IMR-90 (cell line): Measurements from ENCODE around the gene ZSCAN16. TPM values are rescaled to one million over a fixed set of nuclear protein-coding genes. Genes with fewer than 3 reads are reported as not detected.

Experiments used
- ATAC-seq: fragments of 200-7000 bp; cut with Tn5 transposase; 2 replicates; pipeline ENCODE4 v1.9.1; 2020; ENCODE audit warnings: low read depth, mild to moderate bottlenecking, moderate library complexity
- BruUV-seq: library from RNA; stranded (reverse); fragments of 400-500 nt; replicated peaks from 2 replicates; lab custom pipeline; 2021; lab: Mats Ljungman, UMichigan
- CTCF ChIA-PET: fragments of 300-600 bp; formaldehyde crosslinking; extraction: SDS; loops from one replicate; lab custom pipeline; 2021; ENCODE audit warnings: antibody characterized with exemption; lab: Yijun Ruan, JAX
- POLR2A ChIA-PET: fragments of 300-600 bp; sonication (Branson Sonifier 250); formaldehyde crosslinking; loops from one replicate; lab custom pipeline; 2022; ENCODE audit warnings: antibody characterized with exemption; ENCODE audit not compliant: unreplicated experiment; lab: Charles Lee
- DNase-seq: peaks from one replicate; pipeline ENCODE4 v3.0.0; 2013
- H2AFZ ChIP-seq: replicated peaks from 2 replicates; pipeline ENCODE3; 2013; ENCODE audit warnings: low read length, mild to moderate bottlenecking; ENCODE audit not compliant: poor library complexity
- H2AK5ac ChIP-seq: 2 replicates; pipeline ENCODE4 v1.6.1; 2013; ENCODE audit warnings: low read depth, low read length, inconsistent platforms
- H2AK9ac ChIP-seq: replicated peaks from 2 replicates; pipeline ENCODE3; 2013; ENCODE audit warnings: mild to moderate bottlenecking, low read depth, low read length, moderate library complexity; ENCODE audit not compliant: poor library complexity
- H2BK120ac ChIP-seq: 2 replicates; pipeline ENCODE4 v1.6.1; 2013; ENCODE audit warnings: low read depth, low read length, inconsistent platforms
- H2BK15ac ChIP-seq: 3 replicates; pipeline ENCODE4 v1.6.1; 2013; ENCODE audit warnings: low read depth, low read length, inconsistent platforms
- H2BK20ac ChIP-seq: 2 replicates; pipeline ENCODE4 v1.6.1; 2013; ENCODE audit warnings: low read depth, mild to moderate bottlenecking, inconsistent platforms, low read length, moderate library complexity
- H2BK5ac ChIP-seq: 2 replicates; pipeline ENCODE4 v1.6.1; 2013; ENCODE audit warnings: mild to moderate bottlenecking, low read depth, low read length, inconsistent platforms; ENCODE audit not compliant: poor library complexity, severe bottlenecking
- H3K14ac ChIP-seq: replicated peaks from 2 replicates; pipeline ENCODE4 v1.6.1; 2013; ENCODE audit warnings: low read depth, low read length, inconsistent platforms
- H3K18ac ChIP-seq: 2 replicates; pipeline ENCODE4 v1.6.1; 2013; ENCODE audit warnings: low read depth, low read length, control low read depth
- H3K23ac ChIP-seq: 2 replicates; pipeline ENCODE4 v1.6.1; 2013; ENCODE audit warnings: low read depth, low read length, inconsistent platforms
- H3K27ac ChIP-seq: 2 replicates; pipeline ENCODE4 v1.5.1; 2013; ENCODE audit warnings: mild to moderate bottlenecking, control low read depth, low read length; ENCODE audit not compliant: insufficient read depth
- H3K27me3 ChIP-seq: 2 replicates; pipeline ENCODE4 v1.6.1; 2013; ENCODE audit warnings: low read length; ENCODE audit not compliant: control insufficient read depth, insufficient read depth
- H3K36me3 ChIP-seq: 2 replicates; pipeline ENCODE4 v1.6.1; 2013; ENCODE audit warnings: low read length, mixed read lengths; ENCODE audit not compliant: control insufficient read depth, insufficient read depth
- H3K4ac ChIP-seq: 2 replicates; pipeline ENCODE4 v1.6.1; 2013; ENCODE audit warnings: low read depth, low read length, inconsistent platforms
- H3K4me1 ChIP-seq: 2 replicates; pipeline ENCODE4 v1.6.1; 2013; ENCODE audit warnings: low read length, mixed read lengths; ENCODE audit not compliant: control insufficient read depth, insufficient read depth
- H3K4me2 ChIP-seq: 2 replicates; pipeline ENCODE4 v1.6.1; 2013; ENCODE audit warnings: low read depth, mild to moderate bottlenecking, control low read depth, low read length, moderate library complexity
- H3K4me3 ChIP-seq: 2 replicates; pipeline ENCODE4 v1.5.1; 2013; ENCODE audit warnings: low read depth, mild to moderate bottlenecking, control low read depth, low read length, moderate library complexity; ENCODE audit not compliant: insufficient read depth
- H3K56ac ChIP-seq: 2 replicates; pipeline ENCODE4 v1.6.1; 2013; ENCODE audit warnings: low read length, inconsistent platforms; ENCODE audit not compliant: insufficient read depth; ENCODE audit errors: extremely low read depth
- H3K79me1 ChIP-seq, 2 experiments: 2 replicates each; pipeline ENCODE4 v1.6.1; 2013; ENCODE audit warnings: low read length in 2 of 2, inconsistent platforms in 1 of 2, low read depth in 1 of 2
- H3K9ac ChIP-seq: 2 replicates; pipeline ENCODE4 v1.6.1; 2013; ENCODE audit warnings: low read depth, low read length, control low read depth
- H3K9me1 ChIP-seq: 2 replicates; pipeline ENCODE4 v1.6.1; 2013; ENCODE audit warnings: low read length, inconsistent platforms; ENCODE audit not compliant: insufficient read depth
- H3K9me3 ChIP-seq: 2 replicates; pipeline ENCODE4 v1.6.1; 2013; ENCODE audit warnings: low read length; ENCODE audit not compliant: control insufficient read depth, insufficient read depth
- H4K20me1 ChIP-seq: 2 replicates; pipeline ENCODE4 v1.6.1; 2013; ENCODE audit warnings: low read length, inconsistent platforms; ENCODE audit not compliant: insufficient read depth
- H4K5ac ChIP-seq: 2 replicates; pipeline ENCODE4 v1.6.1; 2013; ENCODE audit warnings: mild to moderate bottlenecking, low read depth, low read length, control low read depth
- H4K8ac ChIP-seq, 2 experiments: 2 replicates each; pipeline ENCODE4 v1.6.1; 2013; ENCODE audit warnings: low read depth in 2 of 2, low read length in 2 of 2, control low read depth in 1 of 2, inconsistent platforms in 1 of 2
- H4K91ac ChIP-seq: 2 replicates; pipeline ENCODE4 v1.6.1; 2013; ENCODE audit warnings: low read depth, low read length, inconsistent platforms; ENCODE audit not compliant: insufficient read depth
- BHLHE40 ChIP-seq: fragments of 150-350 bp; IDR thresholded peaks from 2 replicates; pipeline ENCODE4 v1.6.1; 2016; ENCODE audit warnings: mild to moderate bottlenecking, low read depth, low read length
- CEBPB ChIP-seq: IDR thresholded peaks from 2 replicates; pipeline ENCODE4 v1.6.1; 2012; ENCODE audit warnings: low read depth, low read length, improper control_type of control experiment
- CHD1 ChIP-seq: IDR thresholded peaks from 2 replicates; pipeline ENCODE4 v1.6.1; 2012; ENCODE audit warnings: low read depth, low read length, improper control_type of control experiment
- CTCF ChIP-seq: conservative IDR thresholded peaks from 2 replicates; pipeline ENCODE4 v1.5.1; 2012; ENCODE audit warnings: mild to moderate bottlenecking, low read depth, low read length, improper control_type of control experiment
- ELK1 ChIP-seq: fragments of 150-350 bp; IDR thresholded peaks from 2 replicates; pipeline ENCODE4 v1.6.1; 2016; ENCODE audit warnings: low read depth, mild to moderate bottlenecking, low read length, moderate library complexity, borderline replicate concordance
- FOS ChIP-seq: fragments of 150-350 bp; IDR thresholded peaks from 2 replicates; pipeline ENCODE4 v1.6.1; 2016; ENCODE audit warnings: low read depth, low read length
- MAFK ChIP-seq: IDR thresholded peaks from 2 replicates; pipeline ENCODE4 v1.6.1; 2012; ENCODE audit warnings: low read depth, low read length, improper control_type of control experiment
- NFE2L2 ChIP-seq: fragments of 150-350 bp; IDR thresholded peaks from 2 replicates; pipeline ENCODE4 v1.6.1; 2016; ENCODE audit warnings: low read depth, mild to moderate bottlenecking, low read length
- POLR2A ChIP-seq: IDR thresholded peaks from 2 replicates; pipeline ENCODE4 v1.6.1; 2012; ENCODE audit warnings: mild to moderate bottlenecking, low read depth, low read length
- RAD21 ChIP-seq: IDR thresholded peaks from 2 replicates; pipeline ENCODE4 v1.6.1; 2012; ENCODE audit warnings: low read length, improper control_type of control experiment
- RCOR1 ChIP-seq: IDR thresholded peaks from 2 replicates; pipeline ENCODE4 v1.6.1; 2012; ENCODE audit warnings: mild to moderate bottlenecking, low read length, improper control_type of control experiment; ENCODE audit not compliant: insufficient replicate concordance
- RFX5 ChIP-seq: IDR thresholded peaks from 2 replicates; pipeline ENCODE4 v1.8.0; 2012; ENCODE audit warnings: low read depth, mild to moderate bottlenecking, low read length, moderate library complexity
- SMC3 ChIP-seq: fragments of 150-350 bp; IDR thresholded peaks from 2 replicates; pipeline ENCODE4 v1.6.1; 2016; ENCODE audit warnings: low read depth, mild to moderate bottlenecking, antibody characterized with exemption, low read length, moderate library complexity
- WGBS, 2 experiments: methylation state at CpG; one replicate each; pipeline versions ENCODE4 v1.1.5 to v1.1.7; 2013; ENCODE audit warnings: missing lambda C conversion rate in 2 of 2; ENCODE audit not compliant: insufficient read length in 1 of 2; ENCODE audit errors: extremely low coverage in 2 of 2; 5-methylcytosine and 5-hydroxymethylcytosine counted together
- dilution Hi-C: fragments of 300-500 bp; cut with HindIII; formaldehyde crosslinking; loops from one replicate; pipeline ENCODE4 v1.14.3; 2018; ENCODE audit warnings: low sequenced_read_pairs; ENCODE audit not compliant: unreplicated experiment
- in situ Hi-C: fragments of 300-500 bp; cut with MboI; formaldehyde crosslinking; loops from 3 replicates; pipeline ENCODE4 v1.14.3; 2019; ENCODE audit warnings: low sequenced_read_pairs, inconsistent platforms, mixed read lengths
- intact Hi-C: fragments of 100-400 bp; cut with micrococcal nuclease; formaldehyde crosslinking; loops from 2 replicates; pipeline ENCODE4 v1.10.0; 2022
- polyA plus RNA-seq, 3 experiments: library from polyadenylated mRNA; depleted of rRNA; stranded (reverse); fragments of >200 nt; gene quantifications; 2 replicates each; pipeline ENCODE4 v1.2.3, GENCODE V29; 2012; ENCODE audit warnings: low replicate concordance in 1 of 3
- total RNA-seq: library from RNA; depleted of rRNA; stranded (reverse); fragments of >200 nt; gene quantifications from 2 replicates; pipeline ENCODE4 v1.2.3, GENCODE V29; 2012
- TF ChIP-seq, protein P1 (sequence below): fragments of 150-350 bp; IDR thresholded peaks from 2 replicates; pipeline ENCODE4 v1.6.1; 2017; ENCODE audit warnings: mild to moderate bottlenecking, antibody characterized with exemption, low read length, low read depth

Gene ZSCAN16
- total and polyA plus RNA-seq, 2 of the 4 experiments (the other 2 are of a cell fraction) = 1.8 to 3.0 TPM

DNA sequence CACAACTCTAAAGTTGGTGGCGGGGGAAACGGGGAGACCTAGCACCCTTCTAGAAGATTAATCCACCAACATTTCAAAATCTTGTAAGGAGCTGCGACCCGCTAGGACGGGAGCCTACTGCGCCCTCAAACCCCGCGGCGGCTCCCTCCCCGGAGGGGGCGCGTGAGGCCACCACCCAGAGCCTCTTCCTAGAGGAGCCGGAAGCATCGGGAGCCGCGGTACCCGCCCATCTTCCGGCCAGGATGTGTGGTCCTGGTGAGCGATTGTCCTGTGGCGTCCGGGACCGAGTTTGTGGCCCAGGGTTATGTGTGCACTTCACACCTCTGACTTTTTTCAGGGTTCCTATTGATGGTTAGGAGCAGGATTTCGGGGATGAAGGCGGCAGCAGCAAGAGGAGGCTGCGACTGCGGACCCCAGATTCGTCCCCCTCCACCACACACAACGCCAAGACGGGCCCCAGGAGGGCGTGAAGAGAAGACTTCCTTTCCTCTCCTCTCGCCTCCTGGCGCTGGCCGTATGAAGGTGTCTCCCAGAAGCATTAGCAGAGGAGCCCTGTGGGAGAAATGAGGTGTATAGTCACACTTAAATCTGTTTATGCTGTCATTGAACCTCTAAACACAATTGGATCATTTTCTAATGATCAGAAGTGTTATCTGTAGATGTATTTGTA is 33.4 kb upstream of the ZSCAN16 start:
- dilution Hi-C loops = no loop called here
- peak; percentile 96 for ATAC-seq
- BruUV-seq = no TSS peak
- H4K5ac ChIP-seq = peak overlapping the region; percentile 91
- H3K4me3 ChIP-seq = peak overlapping the region; percentile 62
- 0 out of 2 replicates have a peak overlapping the region, but pooled peaks have one; percentile 60 for H3K9ac ChIP-seq
- no peak overlapping the region for H2BK120ac ChIP-seq
- peak overlapping the region; percentile 59 for H3K4ac ChIP-seq
- intact Hi-C loops = no loop called here
- no peak overlapping the region for H3K23ac ChIP-seq
- no peaks in the 10 kb centered on the region for H3K9me1 ChIP-seq
- no peaks in the 10 kb centered on the region for H3K36me3 ChIP-seq
- no peaks in the 10 kb centered on the region for H3K27me3 ChIP-seq
- no peak overlapping the region for H2BK20ac ChIP-seq
- no peak overlapping the region for H2BK5ac ChIP-seq
- H3K4me1 ChIP-seq = no peaks in the 10 kb centered on the region
- no peak overlapping the region for H2AK9ac ChIP-seq
- H3K56ac ChIP-seq = peak overlapping the region; percentile 30; the same call in 1 of the 2 replicates
- CTCF ChIA-PET = no interaction called here
- POLR2A ChIA-PET = no interaction called here
- H4K8ac ChIP-seq = peak overlapping the region; percentile 42 to 92
- H2AFZ ChIP-seq = peak overlapping the region; percentile 92
- no peaks in the 10 kb centered on the region for H3K79me1 ChIP-seq
- in situ Hi-C loops = no loop called here
- H4K20me1 ChIP-seq = no peaks in the 10 kb centered on the region
- H3K14ac ChIP-seq = no peak overlapping the region
- peaks cover 7% of the 10 kb centered on the region; the same call in 1 of the 2 replicates for H3K9me3 ChIP-seq
- H2AK5ac ChIP-seq = no peak overlapping the region
- no peak overlapping the region for H2BK15ac ChIP-seq
- WGBS, 2 experiments = 5% methylated on average over 7 of the region's 33 CpGs; no CpG with 5 or more reads in 1 of the 2 experiments
- TF ChIP-seq FOS (no peak), RAD21 (no peak), NFE2L2 (no peak), POLR2A (no peak), RFX5 (no peak), CTCF (no peak), BHLHE40 (no peak), ELK1 (no peak), CHD1 (no peak), SMC3 (no peak), CEBPB (no peak), MAFK (no peak), RCOR1 (no peak)
- TF ChIP-seq, protein P1, sequence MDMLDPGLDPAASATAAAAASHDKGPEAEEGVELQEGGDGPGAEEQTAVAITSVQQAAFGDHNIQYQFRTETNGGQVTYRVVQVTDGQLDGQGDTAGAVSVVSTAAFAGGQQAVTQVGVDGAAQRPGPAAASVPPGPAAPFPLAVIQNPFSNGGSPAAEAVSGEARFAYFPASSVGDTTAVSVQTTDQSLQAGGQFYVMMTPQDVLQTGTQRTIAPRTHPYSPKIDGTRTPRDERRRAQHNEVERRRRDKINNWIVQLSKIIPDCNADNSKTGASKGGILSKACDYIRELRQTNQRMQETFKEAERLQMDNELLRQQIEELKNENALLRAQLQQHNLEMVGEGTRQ = no peak
- DNase-seq = no peak
- peak overlapping the region; percentile 55; the same call in 1 of the 2 replicates for H4K91ac ChIP-seq
- H3K27ac ChIP-seq = no peak overlapping the region
- peak overlapping the region; percentile 61 for H3K4me2 ChIP-seq
- H3K18ac ChIP-seq = no peak overlapping the region; the same call in 1 of the 2 replicates
